ENCODE results near the gene NPC1L1. TPM values are rescaled to one million over a fixed set of nuclear protein-coding genes. Genes with fewer than 3 reads are reported as not detected.

NPC1L1 gene
- total RNA-seq, 4 donors from 2014 or later, result 0.04 to 0.07 TPM; not detected in 2

DNA sequence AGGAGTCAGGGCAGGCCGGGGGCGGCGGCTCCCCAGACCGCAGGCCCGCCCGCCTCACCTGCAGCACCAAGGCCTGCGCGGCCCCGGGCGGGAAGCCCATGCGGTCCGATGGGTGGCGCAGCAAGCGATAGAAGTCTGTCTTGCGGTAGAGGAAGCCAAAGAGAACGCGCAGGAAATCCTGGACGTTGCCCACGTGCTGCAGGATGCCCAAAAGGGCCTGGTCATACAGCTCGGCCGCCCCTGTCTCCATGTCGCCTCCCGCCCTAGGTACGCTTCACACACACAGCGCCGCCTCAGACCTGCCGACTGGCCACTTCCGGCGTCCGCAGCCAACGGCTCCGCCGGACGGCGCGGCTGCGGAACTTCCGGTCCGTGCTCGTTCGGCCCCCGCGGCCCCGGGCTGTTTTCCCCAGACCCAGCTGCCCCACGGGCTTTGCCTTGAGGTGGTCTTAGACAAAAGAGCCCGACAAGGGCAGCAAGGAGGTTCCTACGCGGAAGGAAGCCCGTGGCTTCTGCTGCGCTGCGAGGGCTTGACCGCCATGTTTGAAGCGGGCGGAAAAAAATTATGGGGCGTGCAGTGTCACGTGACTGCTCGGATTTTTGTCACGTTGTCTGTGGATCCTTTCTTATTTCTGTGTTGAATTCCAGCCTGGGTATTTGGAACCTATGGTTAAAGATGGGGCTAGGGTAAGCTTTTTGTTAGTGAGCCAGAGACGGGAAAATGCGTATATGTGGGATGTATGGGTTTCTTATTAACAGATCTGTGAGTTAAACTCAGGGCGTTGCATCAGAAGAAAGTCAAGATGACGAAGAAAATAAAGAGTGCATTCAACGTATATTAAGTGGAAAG lies 50.6 kb downstream of the NPC1L1 start, which contains the start of gene NUDCD3:
Gene NUDCD3 (minus strand): TSS at position 308 of the 850 bp plus-strand sequence. CDS start 58 bp downstream, at position 250.
- in situ Hi-C loops (cut with MboI; ENCODE audit: low sequenced_read_pairs in 4 of 4), result loop anchor here in 2 of 4 donors (25.0 kb wide), 2 partner anchors 253 to 278 kb away; partner anchors contain the start of gene YKT6 (in 1 of the 2)
- no peaks in the 10 kb centered on the region for H3K9me3 ChIP-seq
- peaks cover 39 to 40% of the 10 kb centered on the region in 2 donors for H3K4me1 ChIP-seq
- TF ChIP-seq, protein P1, sequence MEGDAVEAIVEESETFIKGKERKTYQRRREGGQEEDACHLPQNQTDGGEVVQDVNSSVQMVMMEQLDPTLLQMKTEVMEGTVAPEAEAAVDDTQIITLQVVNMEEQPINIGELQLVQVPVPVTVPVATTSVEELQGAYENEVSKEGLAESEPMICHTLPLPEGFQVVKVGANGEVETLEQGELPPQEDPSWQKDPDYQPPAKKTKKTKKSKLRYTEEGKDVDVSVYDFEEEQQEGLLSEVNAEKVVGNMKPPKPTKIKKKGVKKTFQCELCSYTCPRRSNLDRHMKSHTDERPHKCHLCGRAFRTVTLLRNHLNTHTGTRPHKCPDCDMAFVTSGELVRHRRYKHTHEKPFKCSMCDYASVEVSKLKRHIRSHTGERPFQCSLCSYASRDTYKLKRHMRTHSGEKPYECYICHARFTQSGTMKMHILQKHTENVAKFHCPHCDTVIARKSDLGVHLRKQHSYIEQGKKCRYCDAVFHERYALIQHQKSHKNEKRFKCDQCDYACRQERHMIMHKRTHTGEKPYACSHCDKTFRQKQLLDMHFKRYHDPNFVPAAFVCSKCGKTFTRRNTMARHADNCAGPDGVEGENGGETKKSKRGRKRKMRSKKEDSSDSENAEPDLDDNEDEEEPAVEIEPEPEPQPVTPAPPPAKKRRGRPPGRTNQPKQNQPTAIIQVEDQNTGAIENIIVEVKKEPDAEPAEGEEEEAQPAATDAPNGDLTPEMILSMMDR (IDR thresholded peaks at IDR 0.05 in 4 of 5, conservative IDR thresholded peaks at IDR 0.05 in 1 of 5), result peak; percentile 7 to 48 (median 23)
- TF ChIP-seq POLR2A (IDR thresholded peaks at IDR 0.05), result peak; percentile 64 to 80
- peak; percentile 83 for DNase-seq
- no peaks in the 10 kb centered on the region for H3K36me3 ChIP-seq
- peak within 1 kb of the TSS; percentile 90 to 99 (median 96) for H3K27ac ChIP-seq
- intact Hi-C loops (cut with DNase I; ENCODE audit: low total_unique reads), result loop anchor here (2.0 to 10.0 kb wide), 5 partner anchors 84 to 616 kb away; partner anchors contain the start of genes H2AZ2 and POLD2
- ATAC-seq, result peak; percentile 86 to 91
- peak within 1 kb of the TSS; percentile 76 to 96 (median 88) for H3K4me3 ChIP-seq
- no peaks in the 10 kb centered on the region for H3K27me3 ChIP-seq

DNA sequence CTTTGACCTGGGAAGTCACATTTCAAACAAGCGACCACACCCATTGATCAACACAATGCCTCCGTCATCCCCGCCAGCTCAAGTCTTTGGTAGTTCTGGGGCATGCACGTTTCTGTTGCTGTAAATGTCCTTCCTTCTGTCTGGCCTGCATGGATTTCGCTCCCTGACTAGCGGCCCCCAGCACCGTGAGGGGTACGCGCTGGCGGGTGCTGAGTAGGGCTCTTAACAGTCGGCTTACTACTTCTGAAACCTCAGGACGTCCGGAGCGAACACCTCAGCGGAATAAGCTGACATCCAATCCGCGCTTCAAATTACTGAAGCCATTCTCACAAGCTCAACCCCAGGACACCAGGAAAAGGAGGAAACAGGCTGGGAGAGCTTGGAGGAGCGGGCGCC lies 51.2 kb downstream of the NPC1L1 start:
- no peak for DNase-seq
- H3K4me1 ChIP-seq, result peaks cover 45 to 46% of the 10 kb centered on the region in 2 donors
- TF ChIP-seq, protein P1 (IDR thresholded peaks at IDR 0.05 in 4 of 5, conservative IDR thresholded peaks at IDR 0.05 in 1 of 5), result no peak
- no peak for TF ChIP-seq POLR2A (IDR thresholded peaks at IDR 0.05)
- in situ Hi-C loops (cut with MboI; ENCODE audit: low sequenced_read_pairs in 4 of 4), result loop anchor here in 2 of 4 donors (25.0 kb wide), 2 partner anchors 253 to 278 kb away; partner anchors contain the start of gene YKT6 (in 1 of the 2)
- no peaks in the 10 kb centered on the region for H3K9me3 ChIP-seq
- no peaks in the 10 kb centered on the region for H3K36me3 ChIP-seq
- peak overlapping the region; percentile 76 to 96 (median 88) for H3K4me3 ChIP-seq
- peak; percentile 9 to 12 for ATAC-seq
- no peaks in the 10 kb centered on the region for H3K27me3 ChIP-seq
- intact Hi-C loops (cut with DNase I; ENCODE audit: low total_unique reads), result loop anchor here (2.0 to 10.0 kb wide), 6 partner anchors 85 to 615 kb away; partner anchors contain the start of genes H2AZ2 and POLD2
- peak overlapping the region; percentile 90 to 99 (median 96) for H3K27ac ChIP-seq

DNA sequence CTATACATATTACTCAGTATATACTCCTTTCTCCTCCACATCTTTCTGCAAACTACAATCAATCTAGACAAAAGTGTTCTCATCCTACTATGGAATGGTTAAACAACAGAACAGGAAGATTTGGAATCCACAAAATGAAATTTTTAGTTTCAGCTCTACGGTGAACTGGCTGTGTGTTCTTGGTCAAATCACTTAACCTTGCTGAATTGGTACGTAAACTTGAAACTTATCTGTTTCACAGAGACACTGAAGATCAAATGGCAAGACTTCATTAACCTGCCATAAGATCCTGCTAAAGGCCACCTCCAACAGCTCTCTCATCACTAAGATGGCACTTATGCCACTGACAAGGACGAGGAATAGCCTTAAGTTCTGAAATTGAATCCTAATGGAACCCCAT lies 52.2 kb downstream of the NPC1L1 start:
- H3K27me3 ChIP-seq, result no peaks in the 10 kb centered on the region
- H3K36me3 ChIP-seq, result peaks cover 0 to 6% of the 10 kb centered on the region in 2 donors
- H3K4me3 ChIP-seq, result peak overlapping the region in 3 of 4 donors; percentile 76 to 96 (median 86)
- in situ Hi-C loops (cut with MboI; ENCODE audit: low sequenced_read_pairs in 4 of 4) (loop anchor here in 2 of 4 donors (25.0 kb wide), 2 partner anchors 252 to 277 kb away; partner anchors contain the start of gene YKT6 (in 1 of the 2)), intact Hi-C loops (cut with DNase I; ENCODE audit: low total_unique reads) (loop anchor here (5.0 kb wide), 1 partner anchor 232 kb away; no protein-coding TSS in a partner anchor)
- DNase-seq (no peak), ATAC-seq (no peak)
- H3K4me1 ChIP-seq, result peaks cover 51 to 55% of the 10 kb centered on the region in 2 donors
- peak overlapping the region; percentile 90 to 99 (median 96) for H3K27ac ChIP-seq
- H3K9me3 ChIP-seq, result no peaks in the 10 kb centered on the region
- TF ChIP-seq, protein P1 (IDR thresholded peaks at IDR 0.05 in 4 of 5, conservative IDR thresholded peaks at IDR 0.05 in 1 of 5), result no peak
- TF ChIP-seq POLR2A (IDR thresholded peaks at IDR 0.05), result no peak

DNA sequence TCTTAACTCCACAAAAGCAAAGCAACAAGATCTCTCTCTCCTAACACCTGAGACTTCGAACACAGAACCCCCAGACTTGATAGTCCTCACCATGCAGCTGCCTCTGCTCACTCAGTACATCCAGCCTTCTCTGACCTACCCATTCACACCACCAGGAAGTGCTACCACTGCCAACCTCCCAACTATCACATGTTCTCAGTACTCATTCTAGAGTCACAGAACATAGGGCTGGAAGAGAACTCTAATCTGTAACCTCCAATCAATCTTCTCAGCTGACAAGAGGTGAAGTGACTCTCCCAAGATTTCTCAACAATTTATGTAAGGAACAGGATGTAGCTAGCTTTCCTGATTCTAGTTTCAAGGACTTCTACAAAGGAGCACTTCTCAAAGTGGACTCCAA lies 54.4 kb downstream of the NPC1L1 start:
- intact Hi-C loops (cut with DNase I; ENCODE audit: low total_unique reads), result loop anchor here (5.0 kb wide), 1 partner anchor 229 kb away; no protein-coding TSS in a partner anchor
- in situ Hi-C loops (cut with MboI; ENCODE audit: low sequenced_read_pairs in 4 of 4), result loop anchor here in 2 of 4 donors (25.0 kb wide), 2 partner anchors 249 to 274 kb away; partner anchors contain the start of gene YKT6 (in 1 of the 2)
- no peak for TF ChIP-seq POLR2A (IDR thresholded peaks at IDR 0.05)
- TF ChIP-seq, protein P1 (IDR thresholded peaks at IDR 0.05 in 4 of 5, conservative IDR thresholded peaks at IDR 0.05 in 1 of 5), result no peak
- Histone ChIP-seq H3K4me1 (peaks cover 51 to 67% of the 10 kb centered on the region in 2 donors), H3K36me3 (peaks cover 0 to 29% of the 10 kb centered on the region in 2 donors), H3K9me3 (no peaks in the 10 kb centered on the region), H3K4me3 (no peak overlapping the region), H3K27ac (peak overlapping the region; percentile 38 to 99 (median 78)), H3K27me3 (no peaks in the 10 kb centered on the region)
- ATAC-seq, result peak; percentile 71 to 82
- DNase-seq, result peak; percentile 52 to 71
